NCI-H1105 (cell line): ENCODE results near the gene TMPRSS2.

ENCODE experiments used
- DNase-seq: peaks from one replicate; lab custom pipeline; 2025; lab: John Stamatoyannopoulos, UW

Gene TMPRSS2

GRCh38 chr21:41449613-41450012 is 58.3 kb downstream of the TMPRSS2 start:
- DNase-seq = no peak

GRCh38 chr21:41447356-41447755 is 60.6 kb downstream of the TMPRSS2 start:
- no peak for DNase-seq

GRCh38 chr21:41446586-41446985 is 61.4 kb downstream of the TMPRSS2 start:
- no peak for DNase-seq

GRCh38 chr21:41445465-41445862 is 62.5 kb downstream of the TMPRSS2 start:
- DNase-seq = no peak

GRCh38 chr21:41444703-41445464 is 63.1 kb downstream of the TMPRSS2 start:
- DNase-seq = no peak

GRCh38 chr21:41443562-41443961 is 64.4 kb downstream of the TMPRSS2 start:
- no peak for DNase-seq

- DNase-seq = no peak
Measured at GRCh38 chr21:41442481-41443186, 65.3 kb downstream of the TMPRSS2 start.

- no peak for DNase-seq
Measured at GRCh38 chr21:41441546-41441945, 66.4 kb downstream of the TMPRSS2 start.

- no peak for DNase-seq
Measured at GRCh38 chr21:41439248-41439647, 68.7 kb downstream of the TMPRSS2 start.

GRCh38 chr21:41438425-41439113 is 69.4 kb downstream of the TMPRSS2 start:
- no peak for DNase-seq

GRCh38 chr21:41437729-41438128 is 70.2 kb downstream of the TMPRSS2 start:
- no peak for DNase-seq

GRCh38 chr21:41435706-41436105 is 72.3 kb downstream of the TMPRSS2 start:
- no peak for DNase-seq

GRCh38 chr21:41433566-41433965 is 74.4 kb downstream of the TMPRSS2 start:
- no peak for DNase-seq

- DNase-seq = no peak
Measured at GRCh38 chr21:41432562-41433460, 75.1 kb downstream of the TMPRSS2 start.

- DNase-seq = no peak
Measured at GRCh38 chr21:41431788-41432548, 76.0 kb downstream of the TMPRSS2 start.

GRCh38 chr21:41429925-41430491 is 78.0 kb downstream of the TMPRSS2 start:
- no peak for DNase-seq

GRCh38 chr21:41429305-41429704 is 78.7 kb downstream of the TMPRSS2 start:
- no peak for DNase-seq

GRCh38 chr21:41428847-41429246 is 79.1 kb downstream of the TMPRSS2 start:
- no peak for DNase-seq

GRCh38 chr21:41428311-41428710 is 79.6 kb downstream of the TMPRSS2 start:
- DNase-seq = no peak

- DNase-seq = no peak
Measured at GRCh38 chr21:41427556-41427955, 80.4 kb downstream of the TMPRSS2 start.
